Measurements from ENCODE around the gene LINC01488.
A peak's percentile ranks its signal among the peaks of the same experiment; 100 is the strongest.

DNA sequence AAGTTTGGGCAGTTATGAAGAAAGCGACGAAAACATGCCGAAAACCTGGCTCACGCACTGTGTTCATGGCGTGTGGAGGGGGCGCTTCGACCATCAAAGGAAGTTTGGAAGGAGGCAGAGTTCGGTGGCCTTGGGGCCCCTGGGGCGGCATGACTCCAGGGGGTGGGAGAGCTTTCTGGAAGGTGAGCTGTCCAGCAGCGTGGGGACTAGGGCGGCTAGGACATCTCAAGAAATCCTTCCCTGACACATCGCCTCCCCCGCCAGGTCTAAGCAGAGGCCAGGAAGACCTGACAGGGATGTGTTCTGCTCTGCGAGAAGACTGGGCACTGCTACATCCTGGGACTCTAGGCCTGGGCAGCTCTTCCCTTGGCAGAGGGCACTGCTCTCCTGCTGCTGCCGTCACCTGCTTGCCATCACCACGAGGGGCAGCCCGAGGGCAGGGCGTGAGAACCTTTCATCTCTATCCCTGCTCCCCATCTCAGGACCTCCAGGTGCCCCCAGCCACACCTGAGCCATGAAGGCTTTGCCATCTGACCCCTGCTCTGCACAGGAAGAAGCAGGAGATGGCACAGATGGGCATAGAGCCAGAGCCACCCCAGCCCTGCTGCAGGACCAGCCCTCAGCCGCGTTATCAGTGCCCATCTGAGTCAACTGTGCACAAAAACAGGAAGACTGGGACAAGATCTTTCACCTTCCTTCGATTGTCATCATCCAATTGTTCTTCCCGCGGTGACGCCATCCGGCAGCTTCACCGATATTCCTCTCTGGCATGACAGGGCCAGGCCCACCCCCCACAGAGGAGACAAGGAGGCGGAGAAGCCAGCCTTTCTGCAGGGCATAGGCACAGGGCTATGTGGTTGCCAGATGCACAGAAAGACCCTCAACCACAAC is 12.7 kb downstream of the LINC01488 start:
- TF ChIP-seq, protein P1, sequence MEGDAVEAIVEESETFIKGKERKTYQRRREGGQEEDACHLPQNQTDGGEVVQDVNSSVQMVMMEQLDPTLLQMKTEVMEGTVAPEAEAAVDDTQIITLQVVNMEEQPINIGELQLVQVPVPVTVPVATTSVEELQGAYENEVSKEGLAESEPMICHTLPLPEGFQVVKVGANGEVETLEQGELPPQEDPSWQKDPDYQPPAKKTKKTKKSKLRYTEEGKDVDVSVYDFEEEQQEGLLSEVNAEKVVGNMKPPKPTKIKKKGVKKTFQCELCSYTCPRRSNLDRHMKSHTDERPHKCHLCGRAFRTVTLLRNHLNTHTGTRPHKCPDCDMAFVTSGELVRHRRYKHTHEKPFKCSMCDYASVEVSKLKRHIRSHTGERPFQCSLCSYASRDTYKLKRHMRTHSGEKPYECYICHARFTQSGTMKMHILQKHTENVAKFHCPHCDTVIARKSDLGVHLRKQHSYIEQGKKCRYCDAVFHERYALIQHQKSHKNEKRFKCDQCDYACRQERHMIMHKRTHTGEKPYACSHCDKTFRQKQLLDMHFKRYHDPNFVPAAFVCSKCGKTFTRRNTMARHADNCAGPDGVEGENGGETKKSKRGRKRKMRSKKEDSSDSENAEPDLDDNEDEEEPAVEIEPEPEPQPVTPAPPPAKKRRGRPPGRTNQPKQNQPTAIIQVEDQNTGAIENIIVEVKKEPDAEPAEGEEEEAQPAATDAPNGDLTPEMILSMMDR (IDR thresholded peaks at IDR 0.05), result no peak
- peak in 1 of 2 donors; percentile 54 for TF ChIP-seq POLR2AphosphoS5 (IDR thresholded peaks at IDR 0.05)

All from upper lobe of left lung (tissue), 4 donors.